Glutamatergic neuron (in vitro differentiated cells): Measurements from ENCODE around the gene ERI2. TPM values are rescaled to one million over a fixed set of nuclear protein-coding genes. Genes with fewer than 3 reads are reported as not detected.
A peak's percentile ranks its signal among the peaks of the same experiment; 100 is the strongest.

ENCODE experiments used
- DNase-seq: peaks from one replicate; pipeline ENCODE4 v3.0.0; 2022
- H3K27ac Mint-ChIP-seq: one replicate; pipeline ENCODE4 v1.8.0; 2020; ENCODE audit warnings: mild to moderate bottlenecking, mixed read lengths, inconsistent platforms; ENCODE audit not compliant: unreplicated experiment
- H3K27me3 Mint-ChIP-seq: one replicate; pipeline ENCODE4 v1.8.0; 2020; ENCODE audit warnings: mild to moderate bottlenecking, moderate library complexity, mixed read lengths, inconsistent platforms; ENCODE audit not compliant: unreplicated experiment
- H3K36me3 Mint-ChIP-seq: one replicate; pipeline ENCODE4 v1.8.0; 2020; ENCODE audit warnings: mild to moderate bottlenecking, mixed read lengths, inconsistent platforms; ENCODE audit not compliant: unreplicated experiment
- H3K4me1 Mint-ChIP-seq: one replicate; pipeline ENCODE4 v1.8.0; 2020; ENCODE audit warnings: mild to moderate bottlenecking, low read depth, mixed read lengths, inconsistent platforms; ENCODE audit not compliant: unreplicated experiment
- H3K4me3 Mint-ChIP-seq: one replicate; pipeline ENCODE4 v1.8.0; 2020; ENCODE audit warnings: mild to moderate bottlenecking, mixed read lengths, inconsistent platforms; ENCODE audit not compliant: unreplicated experiment
- H3K9me3 Mint-ChIP-seq: one replicate; pipeline ENCODE4 v1.8.0; 2020; ENCODE audit warnings: mild to moderate bottlenecking, moderate library complexity, mixed read lengths, inconsistent platforms; ENCODE audit not compliant: unreplicated experiment
- total RNA-seq: library from RNA; stranded (reverse); fragmentation: NEBNext Ultra II Directional; extraction: Animal tissue kit (Norgen Biotek cat#: 25700); gene quantifications from one replicate; pipeline ENCODE4 v1.2.1, GENCODE V29; 2021; ENCODE audit not compliant: unreplicated experiment
- TF ChIP-seq, protein P1 (sequence below): fragments of 200-600 bp; sonication (generic); IDR thresholded peaks from one replicate; pipeline ENCODE4 v1.5.0; 2021; ENCODE audit not compliant: partially characterized antibody, unreplicated experiment

Gene ERI2
- total RNA-seq, 1 donor from 2014 or later, result 14.2 TPM

DNA sequence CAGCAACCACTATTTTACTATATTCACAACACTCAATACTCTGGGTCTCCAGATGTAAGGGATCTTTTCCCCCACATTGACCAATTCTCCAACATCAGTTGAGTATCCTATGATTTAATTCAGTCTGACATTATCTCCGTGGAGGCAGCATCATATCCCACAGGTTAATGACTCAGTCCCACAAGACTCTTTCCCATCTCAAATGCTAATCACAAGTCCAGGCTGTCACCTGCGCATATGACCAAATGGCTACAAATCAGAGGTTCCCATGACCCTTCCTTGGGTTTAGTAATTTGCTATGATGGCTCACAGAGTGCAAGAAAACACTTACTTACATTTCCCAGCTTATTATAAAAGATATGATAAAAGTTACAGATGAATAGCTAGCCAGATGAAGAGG is 23.8 kb downstream of the ERI2 start:
- H3K27ac Mint-ChIP-seq, result no peak overlapping the region
- H3K4me3 Mint-ChIP-seq, result no peak overlapping the region
- TF ChIP-seq, protein P1, sequence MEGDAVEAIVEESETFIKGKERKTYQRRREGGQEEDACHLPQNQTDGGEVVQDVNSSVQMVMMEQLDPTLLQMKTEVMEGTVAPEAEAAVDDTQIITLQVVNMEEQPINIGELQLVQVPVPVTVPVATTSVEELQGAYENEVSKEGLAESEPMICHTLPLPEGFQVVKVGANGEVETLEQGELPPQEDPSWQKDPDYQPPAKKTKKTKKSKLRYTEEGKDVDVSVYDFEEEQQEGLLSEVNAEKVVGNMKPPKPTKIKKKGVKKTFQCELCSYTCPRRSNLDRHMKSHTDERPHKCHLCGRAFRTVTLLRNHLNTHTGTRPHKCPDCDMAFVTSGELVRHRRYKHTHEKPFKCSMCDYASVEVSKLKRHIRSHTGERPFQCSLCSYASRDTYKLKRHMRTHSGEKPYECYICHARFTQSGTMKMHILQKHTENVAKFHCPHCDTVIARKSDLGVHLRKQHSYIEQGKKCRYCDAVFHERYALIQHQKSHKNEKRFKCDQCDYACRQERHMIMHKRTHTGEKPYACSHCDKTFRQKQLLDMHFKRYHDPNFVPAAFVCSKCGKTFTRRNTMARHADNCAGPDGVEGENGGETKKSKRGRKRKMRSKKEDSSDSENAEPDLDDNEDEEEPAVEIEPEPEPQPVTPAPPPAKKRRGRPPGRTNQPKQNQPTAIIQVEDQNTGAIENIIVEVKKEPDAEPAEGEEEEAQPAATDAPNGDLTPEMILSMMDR, result no peak
- H3K9me3 Mint-ChIP-seq, result no peaks in the 10 kb centered on the region
- no peaks in the 10 kb centered on the region for H3K27me3 Mint-ChIP-seq
- H3K4me1 Mint-ChIP-seq, result no peaks in the 10 kb centered on the region
- no peaks in the 10 kb centered on the region for H3K36me3 Mint-ChIP-seq
- DNase-seq, result no peak

DNA sequence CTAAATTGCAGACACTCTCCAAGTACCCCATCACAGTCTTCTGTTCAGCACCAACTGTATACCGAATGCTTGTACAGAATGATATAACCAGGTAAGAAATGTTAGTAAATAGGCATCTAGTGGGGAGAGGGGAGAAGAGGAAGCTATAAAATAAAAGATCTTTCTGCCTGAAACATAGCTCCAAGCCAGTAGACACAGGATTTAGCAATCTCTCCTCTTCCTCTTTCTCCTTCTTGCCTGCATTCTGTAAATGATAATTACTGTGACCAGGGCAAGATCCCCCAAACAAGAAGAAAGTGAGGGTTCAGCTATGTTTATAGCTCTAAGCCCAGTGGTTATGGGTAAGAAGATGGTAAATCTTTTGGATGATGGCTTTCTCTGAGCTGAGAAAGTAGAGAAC is 24.6 kb downstream of the ERI2 start:
- no peaks in the 10 kb centered on the region for H3K9me3 Mint-ChIP-seq
- no peaks in the 10 kb centered on the region for H3K4me1 Mint-ChIP-seq
- TF ChIP-seq, protein P1, result no peak
- no peak for DNase-seq
- H3K27ac Mint-ChIP-seq, result no peak overlapping the region
- H3K4me3 Mint-ChIP-seq, result no peak overlapping the region
- H3K27me3 Mint-ChIP-seq, result no peaks in the 10 kb centered on the region
- no peaks in the 10 kb centered on the region for H3K36me3 Mint-ChIP-seq

GRCh38 chr16:20774703-20775362 is 31.4 kb downstream of the ERI2 start:
- H3K27me3 Mint-ChIP-seq, result no peaks in the 10 kb centered on the region
- H3K4me3 Mint-ChIP-seq, result no peak overlapping the region
- H3K9me3 Mint-ChIP-seq, result peaks cover 1% of the 10 kb centered on the region
- H3K36me3 Mint-ChIP-seq, result no peaks in the 10 kb centered on the region
- TF ChIP-seq, protein P1, result peak; percentile 71
- no peaks in the 10 kb centered on the region for H3K4me1 Mint-ChIP-seq
- peak; percentile 81 for DNase-seq
- no peak overlapping the region for H3K27ac Mint-ChIP-seq

DNA sequence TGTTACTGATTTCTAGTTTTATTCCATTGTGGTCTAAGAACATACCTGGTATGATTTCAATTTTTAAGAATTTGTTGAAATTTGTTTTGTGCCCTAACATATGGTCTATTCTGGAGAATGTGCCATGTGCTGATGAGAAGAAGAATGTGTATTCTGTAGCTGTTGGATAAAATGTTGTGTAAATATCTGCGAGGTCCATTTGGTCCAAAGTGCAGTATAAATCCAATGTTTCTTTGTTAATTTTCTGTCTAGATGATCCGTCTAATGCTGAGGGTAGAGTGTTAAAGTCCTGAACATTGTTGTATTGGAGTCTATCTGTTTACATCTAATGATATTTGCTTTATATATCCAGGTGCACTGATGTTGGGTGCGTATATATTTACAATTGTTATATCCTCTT is 32.6 kb downstream of the ERI2 start:
- Mint-ChIP-seq H3K9me3 (peaks cover 1% of the 10 kb centered on the region), H3K36me3 (no peaks in the 10 kb centered on the region), H3K27me3 (no peaks in the 10 kb centered on the region), H3K27ac (no peak overlapping the region), H3K4me3 (no peak overlapping the region), H3K4me1 (no peaks in the 10 kb centered on the region)
- no peak for DNase-seq
- TF ChIP-seq, protein P1, result no peak

GRCh38 chr16:20768818-20769217 is 37.5 kb downstream of the ERI2 start:
- Mint-ChIP-seq H3K9me3 (peaks cover 1% of the 10 kb centered on the region), H3K4me3 (no peak overlapping the region), H3K27me3 (no peaks in the 10 kb centered on the region), H3K4me1 (no peaks in the 10 kb centered on the region), H3K27ac (no peak overlapping the region), H3K36me3 (no peaks in the 10 kb centered on the region)
- no peak for DNase-seq
- TF ChIP-seq, protein P1, result no peak
